ENCODE results near the gene MCF2L2.
"Not testable (repeated sequence)": the region's sequence is repeated elsewhere in the genome, so short reads cannot be mapped to it uniquely, and the experiment has no call there.

Gene MCF2L2

GRCh38 chr3:183468424-183468823 lies 40.0 kb upstream of the MCF2L2 start:
- no peak for ATAC-seq
- TF ChIP-seq ISL1 (CRISPR knock-in tag; IDR thresholded peaks at IDR 0.05) (peak; percentile 63), PPARA (CRISPR knock-in tag; IDR thresholded peaks at IDR 0.05; ENCODE audit: borderline replicate concordance) (no peak)

- TF ChIP-seq SNAI2 (CRISPR knock-in tag; IDR thresholded peaks at IDR 0.05): no peak
- no peak for TF ChIP-seq ZNF8 (CRISPR knock-in tag; IDR thresholded peaks at IDR 0.05)
- ATAC-seq: no peak
These were observed 38.2 kb upstream of the MCF2L2 start for GRCh38 chr3:183466575-183466974.

GRCh38 chr3:183465710-183466109 lies 37.3 kb upstream of the MCF2L2 start:
- ATAC-seq: not testable (repeated sequence)

- ATAC-seq: no peak
- TF ChIP-seq CSDC2 (CRISPR knock-in tag; IDR thresholded peaks at IDR 0.05): no peak
- TF ChIP-seq OSR1 (CRISPR knock-in tag; IDR thresholded peaks at IDR 0.05): no peak
- no peak for TF ChIP-seq TOX (CRISPR knock-in tag; IDR thresholded peaks at IDR 0.05; ENCODE audit: borderline replicate concordance)
- TF ChIP-seq POU6F1 (CRISPR knock-in tag; IDR thresholded peaks at IDR 0.05; ENCODE audit: borderline replicate concordance, low read depth): no peak
- TF ChIP-seq TSHZ2 (CRISPR knock-in tag; IDR thresholded peaks at IDR 0.05): no peak
- no peak for TF ChIP-seq ZNF70 (CRISPR knock-in tag; IDR thresholded peaks at IDR 0.05)
- no peak for TF ChIP-seq BACH2 (CRISPR knock-in tag; IDR thresholded peaks at IDR 0.05; ENCODE audit: borderline replicate concordance)
- TF ChIP-seq ZFP3 (CRISPR knock-in tag; IDR thresholded peaks at IDR 0.05): no peak
- no peak for TF ChIP-seq ARNTL (CRISPR knock-in tag; IDR thresholded peaks at IDR 0.05; ENCODE audit: borderline replicate concordance, low read depth)
- no peak for TF ChIP-seq ISL1 (CRISPR knock-in tag; IDR thresholded peaks at IDR 0.05)
- no peak for TF ChIP-seq CSRNP3 (CRISPR knock-in tag; IDR thresholded peaks at IDR 0.05)
- no peak for TF ChIP-seq ZFP30 (CRISPR knock-in tag; IDR thresholded peaks at IDR 0.05)
These were observed 36.1 kb upstream of the MCF2L2 start for GRCh38 chr3:183464480-183464879.

- no peak for ATAC-seq
- TF ChIP-seq ARNTL (CRISPR knock-in tag; IDR thresholded peaks at IDR 0.05; ENCODE audit: borderline replicate concordance, low read depth): no peak
- no peak for TF ChIP-seq OSR1 (CRISPR knock-in tag; IDR thresholded peaks at IDR 0.05)
- TF ChIP-seq POU6F1 (CRISPR knock-in tag; IDR thresholded peaks at IDR 0.05; ENCODE audit: borderline replicate concordance, low read depth): no peak
- TF ChIP-seq ISL1 (CRISPR knock-in tag; IDR thresholded peaks at IDR 0.05): no peak
- no peak for TF ChIP-seq CSDC2 (CRISPR knock-in tag; IDR thresholded peaks at IDR 0.05)
- no peak for TF ChIP-seq GLIS3 (CRISPR knock-in tag; IDR thresholded peaks at IDR 0.05)
- no peak for TF ChIP-seq PATZ1 (CRISPR knock-in tag; IDR thresholded peaks at IDR 0.05; ENCODE audit: borderline replicate concordance)
- no peak for TF ChIP-seq ZFP3 (CRISPR knock-in tag; IDR thresholded peaks at IDR 0.05)
- no peak for TF ChIP-seq RARB (CRISPR knock-in tag; IDR thresholded peaks at IDR 0.05)
- no peak for TF ChIP-seq ZC3H10 (CRISPR knock-in tag; IDR thresholded peaks at IDR 0.05)
- no peak for TF ChIP-seq ZNF565 (CRISPR knock-in tag; conservative IDR thresholded peaks at IDR 0.05; ENCODE audit: low read depth)
- TF ChIP-seq CSRNP3 (CRISPR knock-in tag; IDR thresholded peaks at IDR 0.05): no peak
These were observed 31.9 kb upstream of the MCF2L2 start for GRCh38 chr3:183460081-183461055.

All from SK-N-SH treated with all-trans-retinoic acid at 6 μM for 48 hours (cell line).